GM20000 (cell line): ENCODE measurements around the gene RPN1.
"Not testable (repeated sequence)": the region's sequence is repeated elsewhere in the genome, so short reads cannot be mapped to it uniquely, and the experiment has no call there.

ENCODE experiments used
- DNase-seq: peaks from one replicate; pipeline ENCODE4 v3.0.0; 2012; ENCODE audit warnings: low spot score
- CTCF ChIP-seq: IDR thresholded peaks from 2 replicates; pipeline ENCODE4 v1.5.1; 2012; ENCODE audit warnings: mild to moderate bottlenecking, control low read depth; ENCODE audit errors: extremely low read depth, missing control alignments

The RPN1 gene

GRCh38 chr3:128592864-128593263, 57.8 kb downstream of the RPN1 start:
- no peak for TF ChIP-seq CTCF
- no peak for DNase-seq

- DNase-seq, result no peak
- no peak for TF ChIP-seq CTCF
Observed at GRCh38 chr3:128591738-128592426, 58.7 kb downstream of the RPN1 start.

DNA sequence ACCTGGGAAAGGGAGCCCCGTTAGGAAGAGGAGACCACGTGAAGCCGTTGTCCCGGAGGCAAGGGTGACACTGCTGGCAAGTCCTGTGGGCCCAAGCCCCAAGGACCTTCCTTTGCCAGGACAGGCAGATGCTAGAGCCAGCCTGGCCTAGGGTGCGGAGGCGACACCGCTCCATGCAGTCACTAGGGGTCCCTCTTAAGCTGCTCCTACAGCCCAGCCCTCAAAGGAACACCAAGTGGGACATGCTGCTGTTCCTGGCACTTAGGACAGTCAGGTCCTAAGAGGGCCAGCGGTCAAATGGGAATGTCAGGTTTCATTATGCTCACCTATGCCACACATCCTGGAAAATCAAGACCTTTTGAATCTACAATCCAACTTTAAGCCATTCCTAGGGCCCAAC, 59.7 kb downstream of the RPN1 start:
- no peak for DNase-seq
- TF ChIP-seq CTCF, result no peak

DNA sequence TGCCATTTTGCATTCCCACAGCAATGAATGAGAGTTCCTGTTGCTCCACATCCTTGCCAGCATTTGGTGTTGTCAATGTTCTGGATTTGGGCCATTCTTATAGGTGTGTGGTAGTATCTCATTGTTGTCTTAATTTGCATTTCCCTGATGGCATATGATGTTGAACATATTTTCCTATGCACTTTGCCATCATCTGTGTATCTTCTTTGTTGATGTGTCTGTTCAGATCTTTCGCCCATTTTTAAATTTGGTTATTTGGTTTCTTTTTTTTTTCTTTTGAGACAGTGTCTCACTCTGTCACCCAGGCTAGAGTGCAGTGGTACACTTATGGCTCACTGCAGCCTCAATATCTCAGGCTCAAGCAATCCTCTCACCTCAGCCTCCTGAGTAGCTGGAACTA, 60.6 kb downstream of the RPN1 start:
- DNase-seq, result not testable (repeated sequence)

- no peak for DNase-seq
- no peak for TF ChIP-seq CTCF
Observed at GRCh38 chr3:128588147-128588546, 62.5 kb downstream of the RPN1 start.

DNA sequence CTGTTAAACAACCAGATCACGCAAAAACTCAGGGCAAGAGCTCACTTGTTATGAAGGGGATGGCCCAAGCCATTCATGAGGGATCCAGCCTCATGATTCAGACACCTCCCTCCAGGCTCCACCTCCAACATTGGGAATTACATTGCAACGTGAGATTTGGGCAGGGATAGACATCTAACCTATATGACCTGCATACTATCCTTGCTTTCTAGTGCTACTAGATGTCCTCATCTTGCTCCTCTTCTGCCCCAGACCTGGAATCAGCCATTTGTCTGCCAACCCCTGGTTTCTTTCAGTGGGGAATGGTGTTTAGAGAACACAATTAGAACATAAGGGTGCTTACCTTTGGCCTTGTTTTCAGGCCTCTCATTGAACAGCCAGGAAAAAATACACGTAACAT, 63.2 kb downstream of the RPN1 start:
- no peak for TF ChIP-seq CTCF
- DNase-seq, result no peak

DNA sequence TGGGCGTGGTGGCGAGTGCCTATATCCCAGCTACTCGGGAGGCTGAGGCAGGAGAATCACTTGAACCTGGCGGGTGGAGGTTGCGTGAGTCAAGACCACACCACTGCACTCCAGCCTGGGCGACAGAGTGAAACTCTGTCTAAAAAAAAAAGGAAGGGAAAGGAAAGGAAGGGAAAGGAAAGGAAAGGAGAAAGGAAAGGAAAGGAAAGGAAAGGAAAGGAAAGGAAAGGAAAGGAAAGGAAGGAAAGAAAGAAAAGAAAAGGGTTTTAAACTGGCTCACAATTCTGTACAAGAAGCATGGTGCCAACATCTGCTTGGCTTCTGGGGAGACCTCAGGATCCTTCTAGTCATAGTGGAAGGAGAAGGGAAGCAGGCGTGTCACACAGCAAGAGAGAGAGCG, 63.7 kb downstream of the RPN1 start:
- not testable (repeated sequence) for DNase-seq

- not testable (repeated sequence) for DNase-seq
Observed at GRCh38 chr3:128586391-128586790, 64.2 kb downstream of the RPN1 start.

- TF ChIP-seq CTCF, result no peak
- DNase-seq, result no peak
Observed at GRCh38 chr3:128585974-128586373, 64.6 kb downstream of the RPN1 start.
